ENCODE data around the gene TCEA3.
A peak's percentile ranks its signal among the peaks of the same experiment; 100 is the strongest.
"Not testable (repeated sequence)": the region's sequence is repeated elsewhere in the genome, so short reads cannot be mapped to it uniquely, and the experiment has no call there.

Gene TCEA3

DNA sequence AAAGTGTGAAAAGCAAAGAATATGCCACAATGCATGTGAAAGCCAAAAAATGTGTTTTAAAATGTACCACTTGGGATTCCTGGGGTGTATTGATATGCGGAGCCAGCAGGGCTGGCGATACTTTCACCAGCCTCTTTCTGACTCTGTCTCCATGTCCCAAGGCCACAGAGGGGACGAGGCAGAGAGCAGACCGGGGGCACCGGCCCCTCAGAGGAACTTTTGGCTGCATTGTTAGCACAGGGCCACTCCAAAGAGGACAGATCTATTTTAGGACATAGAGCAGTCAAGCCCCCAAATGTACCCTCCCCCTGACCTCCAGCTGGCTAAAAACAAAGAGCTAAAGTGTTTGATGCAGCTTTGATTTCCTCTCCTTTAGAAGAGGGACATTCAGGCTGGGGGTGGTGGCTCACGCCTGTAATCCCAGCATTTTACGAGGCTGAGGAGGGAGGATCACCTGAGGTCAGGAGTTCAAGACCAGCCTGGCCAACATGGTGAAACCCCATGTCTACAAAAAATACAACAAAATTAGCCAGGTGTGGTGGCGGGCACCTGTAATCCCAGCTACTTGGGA, 29.3 kb downstream of the TCEA3 start:
- no peak for FAIRE-seq
- no peak for DNase-seq (ENCODE audit: insufficient read length, low spot score)

DNA sequence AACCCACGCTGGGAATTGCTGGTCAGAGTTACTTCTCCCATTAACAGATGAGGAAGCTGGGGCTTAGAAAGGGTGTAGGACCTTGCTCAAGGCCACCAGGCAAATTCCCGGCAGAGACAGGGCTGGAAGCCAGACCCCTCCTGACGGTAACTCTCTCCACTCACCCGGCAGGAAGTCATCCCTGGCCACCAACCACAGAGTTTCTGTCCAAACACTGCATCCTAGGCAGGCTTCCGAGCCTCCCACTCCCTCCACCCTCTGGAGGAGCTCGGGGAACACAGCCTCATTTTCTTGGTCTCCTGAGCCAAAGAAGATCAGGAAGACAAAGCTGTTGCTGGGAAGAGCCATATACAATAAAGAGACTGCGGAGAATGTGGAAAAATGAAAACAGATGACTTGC, 29.9 kb downstream of the TCEA3 start:
- DNase-seq (ENCODE audit: insufficient read length, low spot score) (no peak), FAIRE-seq (no peak)

DNA sequence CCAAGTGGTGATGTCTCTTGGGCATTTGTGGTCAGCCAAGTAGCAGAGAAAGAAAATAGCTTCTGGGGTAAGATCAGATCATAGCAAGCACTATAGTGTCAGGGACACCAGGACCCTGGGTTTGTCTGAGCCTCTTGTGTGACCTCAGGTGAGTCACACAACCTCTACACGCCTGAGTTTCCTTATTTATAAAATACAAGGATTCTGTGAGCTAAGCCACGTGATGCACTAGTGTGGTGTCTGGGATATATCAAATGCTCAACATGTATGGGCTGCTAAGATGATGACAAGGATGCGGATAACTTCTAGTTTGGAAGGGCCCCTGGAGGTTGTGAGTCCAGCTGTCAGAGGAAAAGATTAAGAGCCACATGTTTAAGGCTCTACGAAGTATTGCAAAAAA, 30.4 kb downstream of the TCEA3 start:
- FAIRE-seq: no peak

DNA sequence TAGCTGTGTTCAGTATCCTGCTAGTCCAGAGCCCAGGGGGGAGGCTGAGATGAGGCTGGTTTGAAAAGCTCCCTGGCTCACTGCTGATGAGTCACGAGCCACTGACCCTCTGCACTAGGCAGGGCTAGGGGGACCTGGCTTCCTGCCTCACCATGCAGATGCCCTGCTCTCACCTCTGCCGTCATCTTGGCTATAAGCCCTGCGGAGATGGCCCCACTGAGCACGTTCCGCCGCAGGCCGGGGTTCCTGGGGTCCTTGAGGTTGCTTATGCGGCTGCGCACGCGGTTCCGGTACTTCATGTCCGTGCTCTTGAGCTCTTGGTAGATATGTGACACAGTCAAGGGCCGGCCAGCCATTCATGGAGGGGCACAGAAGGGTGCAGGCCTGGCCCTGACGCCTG, 30.8 kb downstream of the TCEA3 start:
- DNase-seq (ENCODE audit: insufficient read length, low spot score) (no peak), FAIRE-seq (no peak)

More for the DNA sequence above, 30.4 kb downstream of the TCEA3 start:
- DNase-seq (ENCODE audit: insufficient read length, low spot score): no peak

DNA sequence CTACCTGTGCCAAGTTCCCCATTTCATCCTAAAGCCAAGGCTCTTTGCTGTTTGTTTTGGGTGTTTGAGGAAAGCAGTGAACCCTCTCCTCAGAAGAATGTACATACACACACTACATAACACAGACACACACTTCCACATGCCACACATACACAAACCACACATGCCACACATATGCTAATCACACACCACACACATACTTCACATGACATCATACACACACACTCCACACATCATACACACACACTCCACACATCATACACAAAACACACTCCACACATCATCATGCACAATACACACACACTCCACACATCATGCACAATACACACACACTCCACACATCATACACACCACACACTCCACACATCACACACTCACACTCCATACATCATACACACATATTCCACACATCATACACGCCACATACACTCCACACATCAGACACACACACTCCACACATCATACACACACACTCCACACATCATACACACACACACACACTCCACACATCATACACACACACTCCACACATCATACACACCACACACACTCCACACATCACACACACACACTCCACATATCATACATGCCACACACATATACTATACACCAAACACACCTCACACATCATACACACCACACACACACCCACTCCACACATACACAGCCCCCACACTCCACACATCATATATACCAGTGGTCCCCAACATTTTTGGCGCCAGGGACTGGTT, 32.3 kb downstream of the TCEA3 start:
- DNase-seq (ENCODE audit: insufficient read length, low spot score) (no peak), FAIRE-seq (peak; percentile 100)

DNA sequence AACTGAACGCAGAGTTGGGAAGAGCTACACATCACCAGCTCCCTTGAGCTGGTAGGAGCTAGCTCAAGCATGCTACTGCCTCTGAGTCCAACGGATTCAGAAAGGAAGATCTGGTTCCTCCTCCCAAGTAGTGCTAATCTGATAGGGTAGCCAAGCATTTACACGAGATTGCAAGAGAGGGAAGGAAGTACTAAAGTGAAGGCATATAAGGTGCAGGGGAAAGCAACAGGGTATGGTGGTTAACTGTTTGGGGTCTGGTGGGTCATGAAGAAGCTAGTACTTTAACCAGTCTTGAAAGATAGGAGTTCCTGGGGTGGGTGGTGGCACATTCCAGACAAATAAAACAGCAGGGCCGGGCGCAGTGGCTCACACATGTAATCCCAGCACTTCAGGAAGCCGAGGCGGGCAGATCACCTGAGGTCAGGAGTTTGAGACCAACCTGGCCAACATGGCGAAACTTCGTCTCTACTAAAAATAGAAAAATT, 34.7 kb downstream of the TCEA3 start:
- DNase-seq (ENCODE audit: insufficient read length, low spot score) (no peak), FAIRE-seq (no peak)

DNA sequence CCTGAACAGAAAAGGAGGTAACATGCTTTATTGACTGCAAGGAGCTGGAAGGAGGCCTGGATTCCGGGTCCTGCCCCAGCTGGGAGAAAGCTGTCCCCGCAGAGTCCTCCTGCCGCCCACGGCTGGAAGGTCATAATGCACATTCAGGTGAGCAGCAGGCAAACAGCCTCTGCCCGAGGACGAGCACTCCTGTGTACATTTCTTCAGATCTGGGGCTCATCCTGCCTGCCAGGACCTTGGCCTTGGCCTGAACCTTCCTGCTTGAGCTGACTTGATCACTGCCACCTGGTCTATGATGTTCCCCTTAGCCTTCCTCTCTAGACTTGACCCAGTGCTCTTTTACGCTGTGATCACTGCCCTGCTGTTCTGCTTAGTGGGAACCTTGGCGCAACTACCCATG, 37.1 kb downstream of the TCEA3 start:
- no peak for FAIRE-seq
- DNase-seq (ENCODE audit: insufficient read length, low spot score): no peak

DNA sequence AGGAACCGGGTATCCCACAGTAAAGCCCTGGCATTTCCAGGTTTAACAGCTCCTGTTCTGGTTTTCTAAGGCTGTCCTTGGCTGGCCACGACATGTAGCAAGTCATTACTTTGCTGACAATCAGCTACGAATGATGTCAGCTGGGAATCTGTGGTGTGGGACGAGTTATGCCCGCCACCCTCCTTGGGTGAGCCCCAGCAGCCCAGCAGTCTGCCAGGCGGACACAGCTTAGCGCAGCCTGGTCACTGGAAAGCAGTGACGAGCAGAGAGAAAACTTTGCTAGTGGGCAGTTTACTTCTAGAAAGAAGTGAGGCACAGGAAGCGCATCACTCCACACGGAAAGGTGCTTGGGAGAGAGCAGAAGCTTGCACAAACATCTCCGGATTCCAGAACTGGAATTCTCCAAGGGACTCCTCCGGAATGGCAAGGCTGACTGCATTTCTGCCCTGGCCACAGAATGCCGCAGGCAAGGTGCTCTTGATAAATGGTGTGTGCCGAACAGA, 39.4 kb downstream of the TCEA3 start:
- DNase-seq (ENCODE audit: insufficient read length, low spot score) (no peak), FAIRE-seq (no peak)

DNA sequence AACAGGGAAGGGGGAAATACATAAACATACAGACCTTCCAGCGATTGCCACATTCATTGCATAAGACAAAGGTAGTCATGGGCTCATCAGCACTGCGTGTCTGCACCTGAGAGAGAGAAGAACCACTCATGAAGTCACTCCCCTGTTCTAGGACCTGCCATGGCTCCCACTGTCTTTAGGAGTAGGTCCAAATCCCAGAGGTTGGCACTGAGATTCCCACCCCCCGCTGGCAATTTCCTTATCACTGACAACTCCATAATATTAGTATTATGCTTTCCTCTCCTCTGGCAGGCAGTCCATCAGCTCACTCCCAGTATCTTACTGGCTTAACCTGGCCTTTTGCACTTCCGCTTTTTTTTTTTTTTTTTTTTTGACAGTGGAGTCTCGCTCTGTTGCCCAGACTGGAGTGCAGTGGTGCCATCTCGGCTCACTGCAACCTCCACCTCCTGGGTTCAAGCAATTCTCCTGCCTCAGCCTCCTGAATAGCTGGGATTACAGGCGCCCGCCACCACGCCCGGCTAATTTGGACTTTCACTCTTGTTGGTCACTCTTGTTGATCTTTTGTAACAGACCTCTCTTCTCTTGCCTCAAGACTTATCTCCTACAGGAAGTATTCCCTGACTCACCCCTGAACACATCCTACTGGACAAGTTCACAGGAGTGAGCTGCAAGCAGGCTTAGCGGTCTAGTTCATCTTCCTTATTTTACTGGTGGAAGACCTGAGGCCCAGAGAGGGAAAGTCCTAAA, 40.1 kb downstream of the TCEA3 start:
- FAIRE-seq (no peak), DNase-seq (ENCODE audit: insufficient read length, low spot score) (no peak)

DNA sequence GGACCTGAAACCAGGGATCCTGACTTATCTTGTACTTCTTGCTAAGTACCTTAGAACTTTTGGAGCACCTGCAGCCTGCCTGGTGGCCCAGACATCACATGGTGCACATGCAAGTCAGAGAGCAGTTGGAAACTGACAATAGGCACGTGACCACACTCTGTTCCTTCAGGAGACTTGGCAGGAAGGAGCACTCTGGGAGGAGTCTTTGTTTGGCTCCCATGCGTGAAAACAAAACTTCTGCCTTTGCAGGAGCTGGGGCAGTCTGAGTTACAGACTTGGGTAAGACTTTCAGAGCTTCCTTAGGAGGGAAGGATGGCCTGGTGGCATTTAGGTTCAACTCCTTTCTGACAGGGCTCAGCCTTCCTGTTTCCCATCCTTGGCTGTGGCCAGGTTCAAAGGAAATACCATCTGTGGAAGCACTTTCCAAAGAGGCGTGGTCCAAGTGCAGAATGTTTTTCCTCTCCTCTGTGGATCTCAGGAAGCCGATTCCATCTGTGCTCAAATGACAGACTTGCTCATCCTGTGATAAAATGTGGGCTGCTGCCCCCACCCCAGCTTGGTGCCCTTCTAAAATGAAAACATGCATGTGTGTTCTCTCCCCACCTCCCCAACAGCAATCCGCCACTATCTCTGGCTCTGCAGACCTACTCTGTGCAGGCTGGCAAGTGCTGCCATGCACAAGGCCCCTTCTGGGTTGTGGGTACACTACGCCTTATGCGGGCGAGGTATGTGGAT, 40.8 kb downstream of the TCEA3 start:
- no peak for DNase-seq (ENCODE audit: insufficient read length, low spot score)
- FAIRE-seq: no peak

DNA sequence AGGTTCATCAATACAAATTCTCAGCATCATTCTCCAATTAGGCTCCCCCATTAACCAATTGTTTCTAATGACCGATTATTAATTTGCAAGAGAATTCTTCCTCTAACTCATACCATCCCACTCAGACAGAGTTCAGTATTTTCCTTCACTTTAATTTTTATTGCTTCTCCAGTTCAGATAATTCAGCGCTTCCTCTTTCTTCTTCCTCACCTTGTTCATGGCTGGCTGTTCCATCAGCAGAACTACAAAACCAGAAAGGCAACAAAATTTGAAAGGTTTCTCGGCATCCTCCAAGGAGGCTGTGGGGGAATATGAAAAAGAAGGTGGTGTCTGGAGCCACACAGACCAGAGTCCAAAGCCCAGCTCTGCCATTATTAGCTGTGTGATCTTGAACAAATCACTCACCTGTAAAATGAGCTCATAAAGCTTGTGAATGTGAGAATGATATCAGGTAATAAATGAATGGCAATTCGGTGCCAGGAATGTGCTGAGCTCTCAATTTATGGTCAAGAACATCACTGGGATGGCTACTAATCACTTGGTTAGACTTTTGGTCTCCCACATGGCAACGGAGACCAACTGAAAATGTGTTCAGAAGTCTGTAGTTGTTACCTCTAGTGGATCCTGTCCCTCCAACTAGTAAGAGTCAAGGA, 43.2 kb downstream of the TCEA3 start:
- FAIRE-seq: no peak
- no peak for DNase-seq (ENCODE audit: insufficient read length, low spot score)

DNA sequence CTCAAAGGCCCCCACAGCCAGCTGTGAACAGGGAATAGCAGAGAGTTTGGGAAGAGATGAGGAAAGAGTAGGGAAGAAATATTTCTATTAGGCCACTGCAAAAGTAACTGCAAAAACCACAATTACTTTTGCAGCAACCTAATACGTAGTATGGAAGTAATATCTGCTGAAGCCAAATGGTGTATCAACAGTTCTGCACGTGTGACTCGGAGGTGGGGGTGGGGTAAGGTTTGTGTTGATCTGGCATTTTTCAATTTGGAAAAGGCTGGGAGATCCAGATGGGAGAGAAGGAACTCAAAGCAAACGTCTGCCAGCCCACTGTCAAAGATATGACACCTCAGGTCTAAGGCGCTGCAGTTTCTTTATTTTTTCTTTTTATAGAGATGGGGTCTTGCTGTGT, 43.8 kb downstream of the TCEA3 start:
- FAIRE-seq: no peak
- DNase-seq (ENCODE audit: insufficient read length, low spot score): no peak

DNA sequence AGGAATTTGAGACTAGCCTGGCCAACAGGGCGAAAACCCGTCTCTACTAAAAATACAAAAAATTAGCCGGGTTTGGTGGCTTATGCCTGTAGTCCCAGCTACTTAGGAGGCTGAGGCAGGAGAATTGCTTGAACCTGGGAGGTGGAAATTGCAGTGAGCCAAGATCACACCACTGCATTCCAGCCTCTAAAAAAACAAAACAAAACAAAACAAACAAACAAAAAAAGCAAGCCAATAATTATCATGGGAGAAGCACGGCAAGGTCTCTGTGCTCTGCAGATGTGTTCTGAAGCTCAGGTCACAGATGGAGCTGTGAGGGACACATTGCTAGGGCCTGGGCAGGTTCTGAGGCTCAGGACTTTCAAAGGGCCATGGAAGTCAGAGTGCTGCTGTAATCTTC, 44.3 kb downstream of the TCEA3 start:
- DNase-seq (ENCODE audit: insufficient read length, low spot score); FAIRE-seq: not testable (repeated sequence)

DNA sequence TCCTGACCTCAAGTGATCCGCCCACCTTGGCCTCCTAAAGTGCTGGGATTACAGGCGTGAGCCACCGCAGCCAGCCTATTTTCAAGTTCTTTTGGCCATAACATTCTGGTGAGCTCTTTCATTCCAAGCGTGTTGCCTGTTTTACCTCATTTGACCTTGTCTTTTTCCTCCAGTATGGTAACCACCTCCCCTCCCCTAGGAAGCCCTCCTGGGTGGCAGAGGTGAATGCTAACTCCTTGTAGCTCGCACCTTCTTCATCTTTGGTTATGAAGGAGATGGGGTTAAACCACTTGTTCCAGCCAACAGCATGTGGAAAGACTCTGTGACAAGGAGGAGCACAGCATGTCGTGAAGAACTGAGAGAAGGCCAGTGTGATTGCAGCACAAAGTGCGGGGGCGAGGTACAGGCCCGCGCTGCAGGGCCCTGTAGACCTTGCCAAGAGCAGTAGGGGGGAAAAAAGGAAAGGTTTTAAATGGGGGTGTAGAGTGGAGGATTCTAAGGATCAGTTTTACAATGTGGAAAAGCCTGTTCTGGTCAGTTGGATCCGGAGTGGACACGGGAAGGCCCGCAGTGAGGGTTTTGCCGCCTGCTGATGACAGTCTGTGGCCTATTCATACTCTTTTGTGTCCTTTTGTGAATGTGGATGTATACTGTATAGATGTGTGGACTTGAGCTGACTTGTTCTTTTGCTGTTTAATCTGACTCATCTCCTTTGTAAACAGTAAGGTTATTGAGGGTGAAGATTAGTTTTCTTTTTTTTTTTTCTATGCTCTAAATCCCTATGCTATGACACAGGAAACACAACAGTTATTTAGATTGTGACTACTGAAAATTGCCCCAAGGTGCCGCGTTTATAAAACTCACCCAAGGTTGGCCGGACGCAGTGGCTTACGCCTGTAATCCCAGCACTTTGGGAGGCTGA, 47.4 kb downstream of the TCEA3 start:
- DNase-seq (ENCODE audit: insufficient read length, low spot score): peak; percentile 64
- FAIRE-seq: peak; percentile 28

DNA sequence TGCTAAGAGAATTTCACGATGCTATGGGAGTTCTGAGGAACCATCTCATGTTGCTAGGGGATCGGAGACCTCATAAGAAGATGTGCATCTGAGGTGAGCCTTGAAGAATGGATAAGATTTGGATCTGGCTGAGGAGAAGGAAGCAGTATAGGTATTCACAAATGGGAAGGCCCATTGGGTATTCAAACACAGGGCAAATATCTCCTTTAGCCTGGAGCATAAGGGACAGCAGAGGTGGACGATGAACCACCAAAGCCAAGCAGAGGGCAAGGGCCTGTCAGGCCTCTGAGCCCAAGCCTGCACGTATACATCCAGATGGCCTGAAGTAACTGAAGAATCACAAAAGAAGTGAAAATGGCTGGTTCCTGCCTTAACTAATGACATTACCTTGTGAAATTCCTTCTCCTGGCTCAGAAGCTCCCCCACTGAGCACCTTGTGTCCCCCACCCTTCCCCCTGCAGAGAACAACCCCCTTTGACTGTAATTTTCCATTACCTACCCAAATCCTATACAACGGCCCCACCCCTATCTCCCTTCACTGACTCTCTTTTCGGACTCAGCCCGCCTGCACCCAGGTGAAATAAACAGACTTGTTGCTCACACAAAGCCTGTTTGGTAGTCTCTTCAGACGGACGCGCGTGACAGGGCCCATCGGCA, 50.3 kb downstream of the TCEA3 start:
- FAIRE-seq; DNase-seq (ENCODE audit: insufficient read length, low spot score): not testable (repeated sequence)

DNA sequence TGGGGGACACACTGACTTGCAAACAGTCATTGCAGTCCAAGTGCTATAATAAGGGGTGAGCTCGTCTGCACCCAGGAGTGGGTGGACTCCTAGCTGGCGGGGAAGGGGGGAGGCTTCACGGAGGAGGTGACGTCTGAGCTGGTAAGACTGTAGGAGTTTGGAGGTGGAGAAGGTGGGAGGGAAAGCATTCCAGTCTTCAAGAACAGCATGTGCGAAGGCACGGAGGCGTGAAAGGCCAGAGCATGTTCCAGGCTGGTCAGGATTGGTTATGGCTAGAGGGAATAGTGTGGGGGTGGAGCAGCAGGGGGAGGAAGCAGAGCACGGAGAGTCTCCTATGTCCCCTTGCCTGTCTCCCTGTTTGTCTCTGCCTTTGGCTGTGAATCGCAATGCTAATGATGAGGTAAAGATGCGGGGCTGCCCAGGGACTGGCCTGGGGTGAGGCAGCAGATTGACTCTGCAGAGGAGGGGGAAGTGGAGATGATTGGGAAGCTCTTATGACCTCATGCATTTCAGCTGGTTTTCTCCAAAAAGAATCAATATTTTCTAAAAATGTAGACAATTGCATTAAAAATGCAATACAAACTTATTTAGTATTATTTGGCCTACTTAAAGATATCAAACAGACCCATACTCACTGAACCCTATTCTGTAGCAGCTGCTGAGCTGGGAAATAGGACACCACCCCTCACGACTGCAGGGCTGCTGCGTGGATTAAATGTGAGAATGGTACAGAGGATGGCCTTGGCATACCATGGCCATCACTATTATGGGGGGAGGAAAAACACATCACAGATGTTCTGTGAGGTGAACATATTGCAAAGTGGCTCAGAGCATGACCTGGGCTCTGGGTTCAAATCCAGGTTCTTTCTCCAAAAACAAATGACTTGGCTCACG, 52.3 kb downstream of the TCEA3 start:
- FAIRE-seq (no peak), DNase-seq (ENCODE audit: insufficient read length, low spot score) (no peak)

DNA sequence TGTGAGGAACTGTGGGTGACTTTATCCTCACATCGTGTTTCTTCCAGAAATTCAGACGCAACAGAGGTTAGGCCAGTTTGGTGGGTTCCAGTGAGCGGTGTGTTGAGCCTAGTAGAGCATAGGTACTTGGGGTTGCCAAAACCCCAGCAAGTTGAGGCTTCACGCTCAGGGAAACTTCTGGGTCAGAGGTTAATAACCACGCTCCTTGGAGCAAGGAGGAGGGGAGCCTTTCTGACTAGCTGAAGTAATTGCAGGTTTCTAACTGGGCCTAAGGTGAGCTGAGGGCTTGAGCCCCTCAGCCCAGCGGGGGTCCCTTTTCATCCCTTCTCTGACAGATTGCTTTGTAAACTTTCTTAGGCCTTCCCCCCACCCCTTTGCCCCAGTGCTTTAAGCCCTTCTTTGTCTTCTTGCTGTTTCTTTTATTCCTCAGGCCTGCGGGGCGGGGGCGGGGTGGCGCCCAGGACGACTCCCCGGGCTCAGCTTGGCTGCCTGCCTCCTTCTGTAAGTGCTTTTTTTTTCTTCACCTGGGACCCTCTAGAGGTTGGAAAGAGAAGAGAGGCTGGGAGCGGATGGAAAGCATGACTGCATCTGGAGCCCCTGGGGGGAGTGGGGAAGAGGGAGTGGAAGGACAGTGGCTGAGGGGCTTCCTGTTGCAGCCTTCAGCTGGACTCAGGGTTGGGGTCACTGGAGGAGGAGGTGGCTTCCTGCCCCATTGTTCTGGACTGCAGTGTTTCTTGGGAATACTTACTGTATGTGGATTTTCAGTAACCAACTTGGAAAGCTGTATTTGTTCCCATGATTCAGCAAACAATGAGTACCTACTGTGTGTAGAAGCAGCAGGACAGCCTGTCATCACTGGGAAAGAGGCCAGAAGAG, 53.6 kb downstream of the TCEA3 start:
- FAIRE-seq: no peak
- no peak for DNase-seq (ENCODE audit: insufficient read length, low spot score)
